Loucy (cell line): ENCODE results near the gene PCOLCE2.

ENCODE experiments used
- CTCF ChIP-seq: fragments of 200-600 bp; sonication (generic); conservative IDR thresholded peaks from 2 replicates; pipeline ENCODE4 v1.5.1; 2014; ENCODE audit warnings: mild to moderate bottlenecking, antibody characterized with exemption, low read length
- EZH2phosphoT487 ChIP-seq: fragments of 200-600 bp; IDR thresholded peaks from 2 replicates; pipeline ENCODE4 v1.6.1; 2018; ENCODE audit warnings: antibody characterized with exemption, mild to moderate bottlenecking, moderate library complexity, borderline replicate concordance

- TF ChIP-seq CTCF (no peak), EZH2phosphoT487 (no peak)
Measured at GRCh38 chr3:142839831-142840230, 49.1 kb downstream of the PCOLCE2 start.
